Activated CD4-positive, alpha-beta T cell treated with anti-CD3 and anti-CD28 coated beads, Interleukin-10, Interleukin-2, amounts not matched to agents 100 ng/mL and 50 ng/mL, durations not matched to agents 16 hours and 8 hours (primary cell): ENCODE data around the gene SLC17A8.

Experiments
- DNase-seq: peaks from one replicate; pipeline ENCODE4 v3.0.0-alpha.2; 2020

Gene SLC17A8

GRCh38 chr12:100433701-100434100 lies 76.8 kb downstream of the SLC17A8 start:
- DNase-seq: no peak

GRCh38 chr12:100434177-100434576 lies 77.3 kb downstream of the SLC17A8 start:
- no peak for DNase-seq

- no peak for DNase-seq
Observed at GRCh38 chr12:100435957-100436356, 79.1 kb downstream of the SLC17A8 start.

GRCh38 chr12:100437038-100437841 lies 80.4 kb downstream of the SLC17A8 start:
- peak; percentile 17 for DNase-seq

GRCh38 chr12:100439797-100440196 lies 82.9 kb downstream of the SLC17A8 start:
- no peak for DNase-seq

GRCh38 chr12:100442403-100442802 lies 85.5 kb downstream of the SLC17A8 start:
- no peak for DNase-seq

GRCh38 chr12:100443434-100443833 lies 86.6 kb downstream of the SLC17A8 start:
- no peak for DNase-seq

GRCh38 chr12:100445081-100445481 lies 88.2 kb downstream of the SLC17A8 start:
- no peak for DNase-seq

- no peak for DNase-seq
Observed at GRCh38 chr12:100447381-100447780, 90.5 kb downstream of the SLC17A8 start.

- DNase-seq: no peak
Observed at GRCh38 chr12:100448656-100449055, 91.8 kb downstream of the SLC17A8 start.

GRCh38 chr12:100450735-100451134 lies 93.9 kb downstream of the SLC17A8 start:
- DNase-seq: no peak

GRCh38 chr12:100453951-100454350 lies 97.1 kb downstream of the SLC17A8 start:
- no peak for DNase-seq

- no peak for DNase-seq
Observed at GRCh38 chr12:100455896-100456295, 99.0 kb downstream of the SLC17A8 start.

- DNase-seq: no peak
Observed at GRCh38 chr12:100458191-100458590, 101.3 kb downstream of the SLC17A8 start.

- DNase-seq: no peak
Observed at GRCh38 chr12:100460702-100461101, 103.8 kb downstream of the SLC17A8 start.

GRCh38 chr12:100461330-100461973 lies 104.6 kb downstream of the SLC17A8 start:
- DNase-seq: no peak

GRCh38 chr12:100463661-100464060 lies 106.8 kb downstream of the SLC17A8 start:
- no peak for DNase-seq

GRCh38 chr12:100464529-100464928 lies 107.7 kb downstream of the SLC17A8 start:
- DNase-seq: no peak

- no peak for DNase-seq
Observed at GRCh38 chr12:100468126-100468525, 111.3 kb downstream of the SLC17A8 start.
